Right atrium auricular region (tissue), 2 donors: ENCODE measurements around the gene HOXA2. TPM values are rescaled to one million over a fixed set of nuclear protein-coding genes. Genes with fewer than 3 reads are reported as not detected.

Source experiments
- DNase-seq: peaks from one replicate; pipeline ENCODE4 v3.0.0-alpha.2; 2019; ENCODE audit warnings: low spot score
- H3K27ac ChIP-seq, 2 donors: fragments of 200-600 bp; sonication (generic); 1 replicate in 1 of 2; 2 replicates in 1 of 2; pipeline ENCODE4 v1.5.1; 2016 to 2019
- H3K27me3 ChIP-seq, 2 donors: fragments of 200-600 bp; sonication (generic); one replicate each; pipeline versions ENCODE4 v1.5.1 to v1.6.0; 2017 to 2019
- H3K36me3 ChIP-seq: fragments of 200-600 bp; sonication (generic); one replicate; pipeline ENCODE4 v1.5.1; 2016
- H3K4me1 ChIP-seq, 2 donors: fragments of 200-600 bp; sonication (generic); one replicate each; pipeline versions ENCODE4 v1.5.1 to v1.6.0; 2017 to 2019
- H3K4me3 ChIP-seq, 2 donors: fragments of 200-600 bp; sonication (generic); 1 replicate in 1 of 2; 2 replicates in 1 of 2; pipeline ENCODE4 v1.5.1; 2017 to 2019; ENCODE audit warnings: mild to moderate bottlenecking in 1 of 2, moderate library complexity in 1 of 2
- H3K9me3 ChIP-seq, 2 donors: fragments of 200-600 bp; sonication (generic); one replicate each; pipeline ENCODE4 v1.5.1; 2019
- total RNA-seq, 2 donors: library from RNA; depleted of rRNA; stranded (reverse); fragments of >200 nt; gene quantifications; one replicate each; pipeline ENCODE4 v1.1.0, GENCODE V29; 2016
- TF ChIP-seq, protein P1 (sequence below), 2 donors: fragments of 200-600 bp; sonication (generic); IDR thresholded peaks; one replicate each; pipeline ENCODE4 v1.5.1; 2019; ENCODE audit warnings: antibody characterized with exemption in 2 of 2

HOXA2 gene
- total RNA-seq, 2 donors from 2014 or later = 0.16 to 0.33 TPM

- peak overlapping the region; percentile 58 to 65 for H3K4me3 ChIP-seq
- H3K9me3 ChIP-seq = no peaks in the 10 kb centered on the region
- H3K27ac ChIP-seq = peak overlapping the region; percentile 68 to 85
- TF ChIP-seq, protein P1, sequence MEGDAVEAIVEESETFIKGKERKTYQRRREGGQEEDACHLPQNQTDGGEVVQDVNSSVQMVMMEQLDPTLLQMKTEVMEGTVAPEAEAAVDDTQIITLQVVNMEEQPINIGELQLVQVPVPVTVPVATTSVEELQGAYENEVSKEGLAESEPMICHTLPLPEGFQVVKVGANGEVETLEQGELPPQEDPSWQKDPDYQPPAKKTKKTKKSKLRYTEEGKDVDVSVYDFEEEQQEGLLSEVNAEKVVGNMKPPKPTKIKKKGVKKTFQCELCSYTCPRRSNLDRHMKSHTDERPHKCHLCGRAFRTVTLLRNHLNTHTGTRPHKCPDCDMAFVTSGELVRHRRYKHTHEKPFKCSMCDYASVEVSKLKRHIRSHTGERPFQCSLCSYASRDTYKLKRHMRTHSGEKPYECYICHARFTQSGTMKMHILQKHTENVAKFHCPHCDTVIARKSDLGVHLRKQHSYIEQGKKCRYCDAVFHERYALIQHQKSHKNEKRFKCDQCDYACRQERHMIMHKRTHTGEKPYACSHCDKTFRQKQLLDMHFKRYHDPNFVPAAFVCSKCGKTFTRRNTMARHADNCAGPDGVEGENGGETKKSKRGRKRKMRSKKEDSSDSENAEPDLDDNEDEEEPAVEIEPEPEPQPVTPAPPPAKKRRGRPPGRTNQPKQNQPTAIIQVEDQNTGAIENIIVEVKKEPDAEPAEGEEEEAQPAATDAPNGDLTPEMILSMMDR (IDR thresholded peaks at IDR 0.05) = no peak
- H3K36me3 ChIP-seq = no peaks in the 10 kb centered on the region
- H3K4me1 ChIP-seq = peaks cover 0 to 42% of the 10 kb centered on the region in 2 donors
- H3K27me3 ChIP-seq = peaks cover 32 to 54% of the 10 kb centered on the region in 2 donors
- DNase-seq = no peak
Measured at GRCh38 chr7:27096768-27097514, 5.5 kb downstream of the HOXA2 start.

DNA sequence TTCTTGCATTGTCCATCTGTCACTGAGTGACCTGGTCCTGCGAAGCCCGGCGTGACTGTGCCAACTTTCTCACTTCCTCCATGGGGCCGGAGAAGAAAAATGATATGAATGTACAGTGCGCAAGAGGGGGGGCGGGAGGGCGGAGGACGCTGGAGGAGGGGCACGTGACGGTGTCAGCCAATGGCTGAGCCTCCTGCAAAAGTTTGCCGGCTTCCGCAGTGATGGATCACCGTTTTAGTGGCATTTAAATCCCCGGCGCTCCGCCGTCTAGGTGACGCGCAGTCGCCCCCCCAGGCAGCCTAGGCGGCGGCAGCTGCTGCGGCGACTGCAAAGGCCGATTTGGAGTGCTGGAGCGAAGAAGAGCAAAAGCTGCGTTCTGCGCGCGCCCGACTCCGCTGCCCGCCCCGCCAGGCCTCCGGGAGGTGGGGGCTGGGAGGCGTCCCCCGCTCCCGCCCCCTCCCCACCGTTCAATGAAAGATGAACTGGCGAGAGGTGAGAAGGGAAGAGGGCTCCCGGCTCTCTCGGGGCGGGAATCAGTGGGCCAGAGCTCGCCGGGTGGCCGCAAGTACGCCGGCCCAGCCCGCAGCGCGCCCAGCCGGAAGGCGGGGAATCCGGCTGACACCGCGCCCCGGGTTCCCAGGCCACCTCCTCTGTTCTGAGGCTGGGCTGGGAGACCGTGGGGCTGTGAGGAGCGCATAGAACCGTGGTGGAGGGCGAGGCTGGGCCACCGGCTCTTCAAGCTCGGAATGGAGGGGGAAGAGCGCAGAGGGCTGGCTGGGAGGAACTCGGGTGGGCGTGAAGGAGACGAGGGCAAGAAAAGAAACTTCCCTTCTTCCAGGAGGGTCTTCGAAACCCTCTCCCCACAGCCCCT lies 6.4 kb downstream of the HOXA2 start, which contains the start of gene HOXA1:
TSS of gene HOXA1 (minus strand) at position 104 of the 871 bp plus-strand sequence. CDS start at position 16, 88 bp downstream.
- H3K4me3 ChIP-seq = peak within 1 kb of the TSS; percentile 58 to 65
- DNase-seq = peak; percentile 71
- peaks cover 0 to 35% of the 10 kb centered on the region in 2 donors for H3K4me1 ChIP-seq
- TF ChIP-seq, protein P1 (IDR thresholded peaks at IDR 0.05) = no peak
- H3K36me3 ChIP-seq = no peaks in the 10 kb centered on the region
- H3K27ac ChIP-seq = peak within 1 kb of the TSS; percentile 68 to 85
- H3K27me3 ChIP-seq = peaks cover 32 to 47% of the 10 kb centered on the region in 2 donors
- no peaks in the 10 kb centered on the region for H3K9me3 ChIP-seq

DNA sequence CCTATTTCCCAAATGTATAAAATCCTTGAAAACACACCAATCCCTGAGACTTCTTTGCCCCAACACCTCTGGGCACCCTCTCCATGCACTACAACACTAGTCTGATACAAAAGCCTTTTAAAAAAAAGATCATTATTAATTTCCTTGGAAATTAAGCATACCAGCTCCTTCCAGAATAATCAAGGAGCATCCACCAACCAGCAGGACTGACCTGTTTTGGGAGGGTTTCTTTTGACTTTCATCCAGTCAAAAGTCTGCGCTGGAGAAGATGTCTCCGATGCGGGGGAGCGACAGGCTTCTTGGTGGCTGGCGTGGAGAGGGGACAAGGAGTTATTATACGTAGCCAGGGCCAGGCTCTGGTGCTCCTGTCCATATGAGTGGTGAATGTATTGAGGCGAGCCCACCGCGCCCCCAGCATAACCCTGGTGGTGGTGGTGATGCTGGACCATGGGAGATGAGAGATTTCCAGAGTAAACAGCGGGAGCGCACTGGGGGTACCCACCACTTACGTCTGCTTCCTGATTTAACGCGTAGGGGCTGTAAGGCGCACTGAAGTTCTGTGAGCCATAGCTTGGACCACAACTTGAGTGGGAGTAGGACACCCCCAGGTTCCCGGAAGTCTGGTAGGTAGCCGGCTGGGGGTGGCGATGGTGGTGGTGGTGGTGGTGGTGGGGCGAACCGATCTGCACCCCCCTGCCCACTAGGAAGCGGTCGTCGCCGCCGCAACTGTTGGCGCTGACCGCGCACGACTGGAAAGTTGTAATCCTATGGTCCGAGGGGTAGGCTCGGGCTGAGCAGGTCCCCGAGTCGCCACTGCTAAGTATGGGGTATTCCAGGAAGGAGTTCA lies 7.2 kb downstream of the HOXA2 start:
- Histone ChIP-seq H3K4me1 (peaks cover 0 to 30% of the 10 kb centered on the region in 2 donors), H3K27me3 (peaks cover 32 to 41% of the 10 kb centered on the region in 2 donors), H3K36me3 (no peaks in the 10 kb centered on the region), H3K27ac (no peak overlapping the region), H3K9me3 (no peaks in the 10 kb centered on the region), H3K4me3 (peak overlapping the region; percentile 58 to 65)
- TF ChIP-seq, protein P1 (IDR thresholded peaks at IDR 0.05) = no peak
- no peak for DNase-seq

DNA sequence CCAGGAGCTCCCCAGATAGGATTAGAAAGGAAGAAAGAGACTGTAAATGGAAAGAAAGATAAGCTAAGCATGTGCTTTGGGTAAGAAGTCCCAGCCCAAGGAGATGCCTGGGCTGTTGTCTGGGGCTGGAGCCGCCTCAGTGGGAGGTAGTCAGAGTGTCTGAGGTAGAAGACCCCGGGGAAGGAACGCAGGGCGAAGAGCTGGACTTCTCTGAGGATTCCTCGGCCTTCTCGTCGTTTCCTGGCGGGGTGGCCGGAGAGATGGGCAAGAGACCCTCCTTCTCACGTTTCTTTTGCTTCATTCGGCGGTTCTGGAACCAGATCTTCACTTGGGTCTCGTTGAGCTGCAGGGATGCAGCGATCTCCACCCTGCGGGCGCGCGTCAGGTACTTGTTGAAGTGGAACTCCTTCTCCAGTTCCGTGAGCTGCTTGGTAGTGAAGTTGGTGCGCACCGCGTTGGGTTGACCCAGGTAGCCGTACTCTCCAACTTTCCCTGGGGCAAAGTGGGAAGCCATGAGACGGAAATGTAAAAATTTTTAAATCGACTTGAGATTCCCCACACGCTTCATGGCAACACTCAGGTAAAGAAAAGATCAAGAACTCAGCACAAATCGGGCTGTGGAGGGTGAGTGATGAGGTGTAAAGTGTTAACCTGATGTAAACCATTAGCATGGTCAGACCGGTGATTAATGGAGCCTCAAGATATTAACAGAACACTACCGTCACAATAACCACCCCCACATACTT lies 8.0 kb downstream of the HOXA2 start:
- Histone ChIP-seq H3K4me1 (peaks cover 0 to 30% of the 10 kb centered on the region in 2 donors), H3K27ac (no peak overlapping the region), H3K36me3 (no peaks in the 10 kb centered on the region), H3K9me3 (no peaks in the 10 kb centered on the region), H3K4me3 (no peak overlapping the region), H3K27me3 (peaks cover 30 to 33% of the 10 kb centered on the region in 2 donors)
- DNase-seq = no peak
- TF ChIP-seq, protein P1 (IDR thresholded peaks at IDR 0.05) = no peak
